ENCODE results near the gene CD96.
A peak's percentile ranks its signal among the peaks of the same experiment; 100 is the strongest.
"Not testable (repeated sequence)": the region's sequence is repeated elsewhere in the genome, so short reads cannot be mapped to it uniquely, and the experiment has no call there.

The CD96 gene

GRCh38 chr3:111617912-111618601 lies 76.1 kb downstream of the CD96 start:
- no peak for DNase-seq (ENCODE audit: low spot score)
- H3K27ac ChIP-seq: peak overlapping the region; percentile 60
- ChIA-PET POLR2A (ENCODE audit: low non-redundant PET) (no interaction called here), CTCF (interaction anchor here (0.7 kb wide), 1 partner anchor 425 kb away, joined by 3 read pairs; no protein-coding TSS in a partner anchor)
- TF ChIP-seq, protein P1, sequence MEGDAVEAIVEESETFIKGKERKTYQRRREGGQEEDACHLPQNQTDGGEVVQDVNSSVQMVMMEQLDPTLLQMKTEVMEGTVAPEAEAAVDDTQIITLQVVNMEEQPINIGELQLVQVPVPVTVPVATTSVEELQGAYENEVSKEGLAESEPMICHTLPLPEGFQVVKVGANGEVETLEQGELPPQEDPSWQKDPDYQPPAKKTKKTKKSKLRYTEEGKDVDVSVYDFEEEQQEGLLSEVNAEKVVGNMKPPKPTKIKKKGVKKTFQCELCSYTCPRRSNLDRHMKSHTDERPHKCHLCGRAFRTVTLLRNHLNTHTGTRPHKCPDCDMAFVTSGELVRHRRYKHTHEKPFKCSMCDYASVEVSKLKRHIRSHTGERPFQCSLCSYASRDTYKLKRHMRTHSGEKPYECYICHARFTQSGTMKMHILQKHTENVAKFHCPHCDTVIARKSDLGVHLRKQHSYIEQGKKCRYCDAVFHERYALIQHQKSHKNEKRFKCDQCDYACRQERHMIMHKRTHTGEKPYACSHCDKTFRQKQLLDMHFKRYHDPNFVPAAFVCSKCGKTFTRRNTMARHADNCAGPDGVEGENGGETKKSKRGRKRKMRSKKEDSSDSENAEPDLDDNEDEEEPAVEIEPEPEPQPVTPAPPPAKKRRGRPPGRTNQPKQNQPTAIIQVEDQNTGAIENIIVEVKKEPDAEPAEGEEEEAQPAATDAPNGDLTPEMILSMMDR (conservative IDR thresholded peaks at IDR 0.05; ENCODE audit: low read depth): no peak

- POLR2A ChIA-PET (ENCODE audit: low non-redundant PET): no interaction called here
- H3K27ac ChIP-seq: no peak overlapping the region
- CTCF ChIA-PET: no interaction called here
- TF ChIP-seq, protein P1 (conservative IDR thresholded peaks at IDR 0.05; ENCODE audit: low read depth): no peak
- no peak for DNase-seq (ENCODE audit: low spot score)
Measured at GRCh38 chr3:111618945-111619344, 76.9 kb downstream of the CD96 start.

DNA sequence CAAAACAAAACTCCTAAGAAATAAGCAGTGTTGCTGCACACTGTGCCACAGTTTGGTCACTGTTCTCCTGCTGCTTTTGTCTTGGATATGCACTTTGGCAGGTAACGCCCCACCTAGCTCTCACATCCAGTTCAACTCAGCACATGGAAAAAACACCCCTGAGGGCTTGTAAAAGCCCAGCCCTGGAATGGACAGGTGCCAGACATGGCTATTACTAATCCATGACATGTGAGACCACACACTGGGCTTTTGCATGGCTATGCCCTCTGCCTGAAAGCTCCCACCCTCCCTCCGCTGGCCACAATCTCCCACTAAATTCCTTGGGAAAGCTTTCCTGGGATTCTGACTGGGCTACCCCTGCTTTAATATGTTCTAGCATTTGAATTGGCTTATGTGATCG lies 77.8 kb downstream of the CD96 start:
- peak; percentile 57 for DNase-seq (ENCODE audit: low spot score)
- TF ChIP-seq, protein P1 (conservative IDR thresholded peaks at IDR 0.05; ENCODE audit: low read depth): no peak
- no peak overlapping the region for H3K27ac ChIP-seq
- ChIA-PET POLR2A (ENCODE audit: low non-redundant PET) (no interaction called here), CTCF (interaction anchor here (0.7 kb wide), 1 partner anchor 205 kb away, joined by 4 read pairs; no protein-coding TSS in a partner anchor)

DNA sequence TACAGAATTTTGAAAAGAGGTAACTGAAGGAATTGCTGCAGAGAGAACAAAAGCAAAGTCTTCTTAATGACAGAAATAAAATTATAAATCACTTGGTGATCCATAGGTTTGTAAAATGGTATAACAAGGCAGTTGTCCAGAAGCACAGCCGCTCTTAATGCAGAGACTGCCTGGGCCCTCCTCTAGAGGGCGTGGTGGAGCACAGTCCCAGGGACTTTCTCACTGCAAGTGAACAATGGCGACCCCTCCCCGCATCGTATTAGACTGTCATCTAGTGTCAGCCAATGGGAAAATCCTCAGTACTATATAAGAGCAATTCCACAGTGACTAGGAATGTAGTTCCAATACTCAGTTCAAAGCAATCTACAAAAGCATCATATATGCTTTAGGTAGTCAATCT lies 79.5 kb downstream of the CD96 start:
- no peak overlapping the region for H3K27ac ChIP-seq
- TF ChIP-seq, protein P1 (conservative IDR thresholded peaks at IDR 0.05; ENCODE audit: low read depth): no peak
- no peak for DNase-seq (ENCODE audit: low spot score)
- ChIA-PET POLR2A (ENCODE audit: low non-redundant PET) (no interaction called here), CTCF (no interaction called here)

DNA sequence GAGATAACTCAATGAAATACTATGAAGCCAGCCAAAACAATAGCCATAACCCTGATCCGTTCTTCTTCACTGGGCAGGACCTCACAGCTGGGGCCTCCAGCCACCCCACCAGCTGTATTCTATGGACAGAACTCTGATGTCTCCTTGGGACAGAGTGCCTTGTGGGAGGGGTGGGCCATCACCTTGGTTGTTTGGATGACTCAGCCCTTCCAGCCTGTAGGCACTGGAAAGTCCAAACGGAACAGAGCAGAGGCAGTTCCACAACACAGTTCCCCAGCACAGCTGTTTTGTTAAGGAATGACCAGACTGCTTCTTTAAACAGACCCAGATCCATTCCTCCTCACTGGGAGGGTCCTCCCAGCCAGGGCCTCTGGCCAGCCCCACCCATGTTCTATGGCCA lies 85.1 kb downstream of the CD96 start:
- no peak overlapping the region for H3K27ac ChIP-seq
- ChIA-PET POLR2A (ENCODE audit: low non-redundant PET) (no interaction called here), CTCF (no interaction called here)
- TF ChIP-seq, protein P1 (conservative IDR thresholded peaks at IDR 0.05; ENCODE audit: low read depth): no peak
- DNase-seq (ENCODE audit: low spot score): no peak

DNA sequence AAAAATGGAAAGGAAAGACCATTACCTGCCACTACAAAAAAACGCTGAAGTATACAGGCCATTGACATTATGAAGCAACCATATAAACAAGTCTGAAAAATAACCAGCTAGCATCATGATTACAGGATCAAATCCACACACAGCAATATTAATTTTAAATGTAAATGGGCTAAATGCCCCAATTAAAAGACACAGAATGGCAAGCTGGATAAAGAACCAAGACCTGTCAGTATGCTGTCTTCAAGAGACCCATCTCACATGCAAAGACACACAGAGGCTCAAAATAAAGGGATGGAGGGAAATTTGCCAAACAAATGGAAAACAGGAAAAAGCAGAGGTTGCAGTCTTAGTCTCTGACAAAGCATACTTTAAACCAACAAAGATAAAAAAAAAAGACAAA lies 87.0 kb downstream of the CD96 start:
- CTCF ChIA-PET; POLR2A ChIA-PET (ENCODE audit: low non-redundant PET); DNase-seq (ENCODE audit: low spot score); H3K27ac ChIP-seq: not testable (repeated sequence)

GRCh38 chr3:111630638-111631037 lies 88.6 kb downstream of the CD96 start:
- H3K27ac ChIP-seq; POLR2A ChIA-PET (ENCODE audit: low non-redundant PET); CTCF ChIA-PET; DNase-seq (ENCODE audit: low spot score): not testable (repeated sequence)

- ChIA-PET POLR2A (ENCODE audit: low non-redundant PET) (no interaction called here), CTCF (no interaction called here)
- TF ChIP-seq, protein P1 (conservative IDR thresholded peaks at IDR 0.05; ENCODE audit: low read depth): no peak
- no peak overlapping the region for H3K27ac ChIP-seq
- no peak for DNase-seq (ENCODE audit: low spot score)
Measured at GRCh38 chr3:111635403-111635802, 93.4 kb downstream of the CD96 start.
